Measurements from ENCODE around the gene ITK. TPM values are rescaled to one million over a fixed set of nuclear protein-coding genes. Genes with fewer than 3 reads are reported as not detected.

Gene ITK
- total RNA-seq, 1 donor from 2014 or later = 295 TPM

- intact Hi-C loops (cut with micrococcal nuclease) = loop anchor here (2.0 to 5.0 kb wide), 5 partner anchors 243 to 868 kb away; partner anchors contain the start of gene LSM11
These were observed 89.2 kb downstream of the ITK start for GRCh38 chr5:157269761-157270272.

GRCh38 chr5:157270771-157271170 lies 90.1 kb downstream of the ITK start:
- intact Hi-C loops (cut with micrococcal nuclease) = loop anchor here (1.0 to 5.0 kb wide), 6 partner anchors 98 to 868 kb away; partner anchors contain the start of genes LSM11 and MED7

GRCh38 chr5:157271740-157272271 lies 91.2 kb downstream of the ITK start:
- intact Hi-C loops (cut with micrococcal nuclease) = loop anchor here (1.0 to 5.0 kb wide), 11 partner anchors 32 to 870 kb away; partner anchors contain the start of genes ITK, LSM11 and MED7

GRCh38 chr5:157273131-157273556 lies 92.5 kb downstream of the ITK start:
- intact Hi-C loops (cut with micrococcal nuclease) = loop anchor here (1.0 to 5.0 kb wide), 9 partner anchors 8 to 871 kb away; partner anchors contain the start of genes ITK and LSM11

DNA sequence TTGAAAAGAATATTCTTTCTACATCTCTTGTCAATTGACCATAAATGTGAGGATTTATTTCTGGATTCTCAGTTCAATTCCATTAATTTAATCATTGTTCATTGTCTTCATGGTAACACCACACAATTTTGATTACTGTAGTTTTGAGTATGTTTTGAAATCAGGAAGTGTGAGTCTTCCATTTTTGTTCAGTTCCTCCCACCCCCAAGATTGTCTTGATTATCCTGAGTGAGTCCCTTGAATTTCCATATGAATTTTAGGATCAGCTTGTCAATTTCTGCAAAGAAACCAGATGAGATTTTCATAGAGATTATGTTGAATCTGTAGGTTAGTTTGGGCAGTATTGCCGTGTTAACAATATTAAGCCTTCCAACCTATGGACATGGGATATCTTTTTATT lies 94.8 kb downstream of the ITK start:
- intact Hi-C loops (cut with micrococcal nuclease) = no loop called here

GRCh38 chr5:157278319-157279037 lies 97.8 kb downstream of the ITK start:
- intact Hi-C loops (cut with micrococcal nuclease) = no loop called here

DNA sequence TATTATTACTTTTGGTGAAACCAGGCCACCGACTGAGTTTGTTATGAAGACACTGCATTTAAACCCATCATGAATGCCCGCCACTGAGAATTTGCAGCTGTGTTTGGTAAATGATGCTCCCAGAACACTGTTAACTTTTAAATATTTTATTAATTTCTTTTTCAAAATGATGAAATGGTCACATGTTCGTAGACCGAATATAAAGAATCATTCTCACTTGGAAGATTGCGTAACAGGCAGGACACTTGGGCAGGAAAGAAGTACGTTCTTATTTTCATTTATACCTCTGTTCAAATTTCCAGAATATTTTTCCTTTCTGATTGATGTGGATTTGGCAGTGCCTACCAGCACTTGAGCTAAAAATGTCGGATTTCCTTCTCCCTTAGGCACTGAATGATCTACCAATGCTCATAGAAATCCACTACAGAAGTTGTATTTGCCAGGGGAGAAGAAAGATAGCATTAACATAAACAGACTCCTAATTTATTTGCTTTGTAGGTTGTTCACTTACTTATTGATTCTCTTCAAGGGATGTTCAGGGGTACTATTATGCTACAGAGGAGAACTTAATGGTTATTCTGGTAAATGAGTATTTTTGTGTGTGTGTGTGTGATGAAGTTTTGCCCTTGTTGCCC lies 99.1 kb downstream of the ITK start:
- intact Hi-C loops (cut with micrococcal nuclease) = no loop called here

- intact Hi-C loops (cut with micrococcal nuclease) = no loop called here
These were observed 100.3 kb downstream of the ITK start for GRCh38 chr5:157280927-157281326.

- intact Hi-C loops (cut with micrococcal nuclease) = no loop called here
These were observed 101.5 kb downstream of the ITK start for GRCh38 chr5:157282150-157282549.

DNA sequence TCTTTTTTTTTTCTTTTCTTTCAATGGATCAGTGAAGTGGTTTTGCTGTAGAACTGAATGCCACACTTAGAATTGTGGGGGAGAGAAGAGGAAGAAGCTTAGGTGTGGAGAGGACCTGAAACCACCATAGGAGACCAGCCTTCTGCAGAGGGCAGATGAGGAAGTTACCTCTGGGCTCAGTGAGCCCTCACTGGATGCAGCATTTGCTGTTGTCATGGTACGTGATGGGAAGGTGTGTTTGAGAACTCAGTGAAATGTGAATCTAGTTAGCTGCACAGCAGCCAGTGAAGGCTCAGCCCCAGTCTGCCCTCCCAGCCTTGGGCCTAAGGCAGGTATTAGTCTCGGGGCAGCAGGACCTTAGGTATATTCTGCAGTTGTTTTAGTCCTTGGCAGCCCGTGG lies 102.8 kb downstream of the ITK start:
- intact Hi-C loops (cut with micrococcal nuclease) = loop anchor here (1.0 kb wide), 2 partner anchors 10 to 18 kb away; no protein-coding TSS in a partner anchor

DNA sequence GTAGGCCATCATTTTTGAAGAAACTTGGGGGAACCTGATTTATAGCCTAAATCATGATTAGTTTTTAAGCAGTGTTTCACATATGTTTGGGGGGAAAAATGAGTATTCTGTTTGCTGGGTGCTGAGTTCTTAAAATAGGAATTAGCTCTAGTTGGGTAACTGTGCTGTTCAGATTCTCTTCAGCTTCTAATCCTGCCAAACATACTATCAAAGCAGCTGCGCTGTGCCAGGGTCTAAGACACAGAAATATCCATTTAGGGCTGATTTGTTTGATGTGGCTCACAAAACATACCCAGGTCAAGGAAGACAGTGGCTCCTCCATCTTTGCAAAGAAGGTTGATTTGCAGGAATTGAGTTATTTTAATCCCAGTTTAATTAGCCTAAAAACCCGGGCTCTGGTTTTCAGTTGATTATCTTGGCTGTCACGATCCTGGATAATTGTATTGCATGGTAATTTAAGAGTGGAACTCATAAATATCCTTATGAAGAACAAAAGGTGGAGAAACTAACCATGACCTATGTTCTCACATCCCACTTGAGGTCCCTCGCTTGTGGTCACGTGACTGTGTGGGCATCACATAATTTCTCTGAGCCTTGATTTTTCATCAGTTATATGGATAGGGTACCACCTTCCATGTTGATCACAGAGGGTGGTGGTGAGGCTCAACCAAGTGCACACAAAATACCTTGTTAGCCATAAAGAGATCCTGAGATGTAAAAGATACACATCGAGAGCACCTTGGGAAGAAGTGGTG lies 104.0 kb downstream of the ITK start:
- intact Hi-C loops (cut with micrococcal nuclease) = no loop called here

GRCh38 chr5:157285310-157286035 lies 104.8 kb downstream of the ITK start:
- intact Hi-C loops (cut with micrococcal nuclease) = no loop called here

GRCh38 chr5:157286761-157287211 lies 106.1 kb downstream of the ITK start:
- intact Hi-C loops (cut with micrococcal nuclease) = no loop called here

GRCh38 chr5:157288405-157289163 lies 107.9 kb downstream of the ITK start:
- intact Hi-C loops (cut with micrococcal nuclease) = no loop called here

GRCh38 chr5:157289164-157289819 lies 108.7 kb downstream of the ITK start:
- intact Hi-C loops (cut with micrococcal nuclease) = no loop called here

DNA sequence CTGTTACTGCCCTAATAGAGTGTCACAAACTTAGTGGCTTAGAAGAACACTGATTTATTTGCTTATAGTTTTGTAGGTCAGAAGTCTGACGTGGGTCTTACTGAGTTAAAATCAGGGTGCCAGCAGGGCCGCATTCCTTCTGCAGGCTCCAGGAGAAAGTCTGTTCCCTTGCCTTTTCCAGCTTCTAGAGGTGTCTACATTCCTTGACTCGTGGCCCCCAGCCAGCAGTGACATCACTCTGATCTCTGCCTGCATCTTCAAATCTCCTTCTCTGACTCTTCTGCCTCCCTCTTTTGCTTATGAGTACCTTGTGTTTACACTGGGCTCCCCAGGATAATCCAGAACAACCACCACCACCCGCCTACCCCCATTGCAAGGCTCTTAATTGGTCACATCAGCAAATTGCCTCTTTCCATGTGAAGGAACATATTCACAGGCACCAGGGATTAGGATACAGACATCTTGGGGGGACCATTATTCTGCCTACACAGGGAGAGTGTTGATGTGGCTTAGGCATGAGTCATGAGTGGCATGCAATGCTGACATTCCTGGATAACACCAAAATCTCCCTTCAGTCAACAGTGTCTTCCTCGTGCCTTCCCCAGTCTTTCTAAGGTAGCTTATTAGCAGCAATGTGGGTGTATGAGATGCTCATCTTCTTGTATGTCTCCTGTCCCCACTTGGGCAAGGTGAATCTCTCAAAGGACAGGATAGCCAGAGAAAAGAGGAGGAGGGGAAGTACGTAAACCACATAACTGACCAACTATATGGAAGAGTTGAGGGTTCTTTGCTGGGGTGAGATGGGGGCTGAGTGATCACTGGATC lies 109.7 kb downstream of the ITK start:
- intact Hi-C loops (cut with micrococcal nuclease) = no loop called here

DNA sequence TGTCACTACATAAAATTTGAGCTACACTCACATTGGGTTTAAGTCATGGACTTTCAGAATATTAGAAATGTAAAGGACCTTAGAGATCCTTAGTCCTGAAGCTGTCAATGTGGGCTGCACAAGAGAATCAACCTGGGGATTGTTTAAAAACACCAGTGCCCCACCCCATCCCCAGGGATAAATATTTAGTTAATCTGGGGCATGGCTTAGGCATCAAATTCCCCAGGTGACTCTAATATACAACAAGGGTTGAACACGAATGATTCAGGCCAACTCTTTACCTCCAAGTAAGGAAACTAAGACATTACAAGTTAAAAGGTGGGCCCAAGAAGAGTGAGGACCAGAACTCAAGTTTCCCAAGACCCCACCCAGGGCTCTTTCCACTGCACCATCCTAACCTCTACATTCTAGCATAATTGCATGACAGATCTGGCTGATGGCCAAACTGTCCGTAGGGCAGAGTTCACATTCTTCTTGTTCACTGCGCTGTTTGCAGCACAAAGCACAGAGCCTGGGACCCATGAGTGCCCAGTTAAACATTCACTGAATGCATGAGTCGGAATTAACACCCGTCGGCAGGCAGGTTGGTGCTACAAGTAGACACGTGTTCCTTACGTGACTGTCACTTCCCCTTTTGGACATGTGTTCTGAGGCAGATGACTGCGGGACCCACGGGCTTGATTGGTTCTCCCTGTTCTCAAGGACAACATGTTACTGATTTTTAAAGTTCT lies 110.5 kb downstream of the ITK start:
- intact Hi-C loops (cut with micrococcal nuclease) = no loop called here

DNA sequence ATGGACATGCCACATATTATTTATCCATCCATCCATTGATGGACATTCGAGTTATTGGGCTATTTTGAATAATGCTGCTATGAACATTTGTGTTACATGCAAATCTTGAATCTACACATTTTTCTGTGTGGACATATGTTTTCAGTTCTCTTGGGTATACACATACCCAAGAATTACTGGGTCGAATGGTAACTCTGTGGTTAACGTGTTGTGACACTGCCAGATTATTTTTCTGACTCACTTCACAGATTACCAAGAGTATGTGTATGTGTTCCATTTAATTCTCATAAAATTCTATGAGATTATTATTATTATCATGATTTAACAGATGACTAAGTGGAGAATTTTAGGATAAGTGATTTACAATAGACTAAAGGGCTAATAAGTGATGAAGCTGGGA lies 112.0 kb downstream of the ITK start:
- intact Hi-C loops (cut with micrococcal nuclease) = no loop called here
